Renal cortical epithelial cell (primary cell): ENCODE data around the gene UGT2B7. TPM values are rescaled to one million over a fixed set of nuclear protein-coding genes. Genes with fewer than 3 reads are reported as not detected.

ENCODE experiments used
- DNase-seq: peaks from one replicate; pipeline ENCODE4 v3.0.0-alpha.2; 2011; ENCODE audit warnings: low read depth
- total RNA-seq: library from RNA; depleted of rRNA; stranded (reverse); fragments of >200 nt; gene quantifications from 2 replicates; pipeline ENCODE4 v1.2.3, GENCODE V29; 2014

Gene UGT2B7
- total RNA-seq, 1 donor from 2014 or later, result 137 TPM

GRCh38 chr4:69156913-69157312 lies 60.6 kb downstream of the UGT2B7 start:
- DNase-seq, result no peak

Other genes with a start within 250 kb of the UGT2B7 start
- 33.3 and 72.8 TPM in 2 replicates for gene UGT2A3, start 144.7 kb upstream of the UGT2B7 start, total RNA-seq
- gene UGT2B11, start 118.3 kb downstream of the UGT2B7 start, total RNA-seq, result not detected in 2 replicates
- not detected in 2 replicates for gene UGT2B28, start 184.0 kb downstream of the UGT2B7 start, total RNA-seq